Body of pancreas (tissue), 4 donors: Measurements from ENCODE around the gene CATSPER4.
A peak's percentile ranks its signal among the peaks of the same experiment; 100 is the strongest.

ENCODE experiments used
- POLR2A ChIP-seq, 3 donors: fragments of 450-650 bp; IDR thresholded peaks; one replicate each; pipeline ENCODE4 v1.6.1; 2016; ENCODE audit warnings: antibody characterized with exemption in 3 of 3, mild to moderate bottlenecking in 2 of 3
- TF ChIP-seq, protein P1 (sequence below), 7 experiments: fragments of 450-650 bp in 4 of 7; fragments of 200-600 bp in 3 of 7; sonication (generic) in 3 of 7; IDR thresholded peaks; one replicate each; pipeline ENCODE4 v1.5.1; 2016 to 2019; ENCODE audit warnings: antibody characterized with exemption in 7 of 7

DNA sequence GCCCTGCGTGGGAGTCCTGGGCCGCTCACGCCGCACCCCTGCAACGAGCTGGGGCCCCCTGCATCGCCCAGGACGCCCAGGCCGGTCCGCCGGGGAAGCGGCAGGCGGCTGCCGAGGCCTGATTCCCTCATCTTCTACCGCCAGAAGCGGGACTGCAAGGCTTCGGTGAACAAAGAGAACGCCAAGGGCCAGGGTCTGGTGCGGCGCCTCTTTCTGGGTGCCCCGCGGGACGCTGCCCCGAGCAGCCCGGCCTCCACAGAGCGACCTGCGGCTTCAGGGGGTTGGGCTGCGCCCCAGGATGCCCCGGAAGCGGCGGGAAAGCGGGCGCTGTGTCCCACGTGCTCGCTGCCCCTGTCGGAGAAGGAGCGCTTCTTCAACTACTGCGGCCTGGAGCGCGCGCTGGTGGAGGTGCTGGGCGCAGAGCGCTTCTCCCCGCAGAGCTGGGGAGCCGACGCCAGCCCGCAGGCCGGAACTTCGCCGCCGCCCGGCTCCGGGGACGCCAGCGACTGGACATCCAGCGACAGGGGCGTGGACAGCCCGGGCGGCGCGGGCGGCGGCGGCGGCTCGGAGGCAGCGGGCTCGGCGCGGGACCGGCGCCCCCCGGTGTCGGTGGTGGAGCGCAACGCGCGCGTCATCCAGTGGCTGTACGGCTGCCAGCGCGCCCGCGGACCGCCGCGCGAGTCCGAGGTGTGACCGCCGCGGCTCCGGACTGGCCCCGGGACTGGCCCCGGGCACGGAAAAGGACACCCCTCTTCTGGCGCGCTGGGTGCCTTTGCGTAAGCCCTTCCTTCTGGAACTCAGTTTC is 28.8 kb upstream of the CATSPER4 start:
- TF ChIP-seq, protein P1, sequence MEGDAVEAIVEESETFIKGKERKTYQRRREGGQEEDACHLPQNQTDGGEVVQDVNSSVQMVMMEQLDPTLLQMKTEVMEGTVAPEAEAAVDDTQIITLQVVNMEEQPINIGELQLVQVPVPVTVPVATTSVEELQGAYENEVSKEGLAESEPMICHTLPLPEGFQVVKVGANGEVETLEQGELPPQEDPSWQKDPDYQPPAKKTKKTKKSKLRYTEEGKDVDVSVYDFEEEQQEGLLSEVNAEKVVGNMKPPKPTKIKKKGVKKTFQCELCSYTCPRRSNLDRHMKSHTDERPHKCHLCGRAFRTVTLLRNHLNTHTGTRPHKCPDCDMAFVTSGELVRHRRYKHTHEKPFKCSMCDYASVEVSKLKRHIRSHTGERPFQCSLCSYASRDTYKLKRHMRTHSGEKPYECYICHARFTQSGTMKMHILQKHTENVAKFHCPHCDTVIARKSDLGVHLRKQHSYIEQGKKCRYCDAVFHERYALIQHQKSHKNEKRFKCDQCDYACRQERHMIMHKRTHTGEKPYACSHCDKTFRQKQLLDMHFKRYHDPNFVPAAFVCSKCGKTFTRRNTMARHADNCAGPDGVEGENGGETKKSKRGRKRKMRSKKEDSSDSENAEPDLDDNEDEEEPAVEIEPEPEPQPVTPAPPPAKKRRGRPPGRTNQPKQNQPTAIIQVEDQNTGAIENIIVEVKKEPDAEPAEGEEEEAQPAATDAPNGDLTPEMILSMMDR (IDR thresholded peaks at IDR 0.05) = peak in 5 of 7 experiments; percentile 6 to 53 (median 28)
- TF ChIP-seq POLR2A (IDR thresholded peaks at IDR 0.05) = peak; percentile 33 to 65 (median 58)
